ENCODE data around the gene ULK2. TPM values are rescaled to one million over a fixed set of nuclear protein-coding genes. Genes with fewer than 3 reads are reported as not detected.

The ULK2 gene
- total and polyA plus RNA-seq, 2 of the 13 experiments (the other 11 are each of a cell fraction or from before 2014, with no cell fraction given), result 0.01 TPM; not detected in 1

- TF ChIP-seq CTCF (CRISPR knock-in tag; IDR thresholded peaks at IDR 0.05), result 0 out of 2 replicates have a peak, but pooled peaks have one; percentile 13
- TF ChIP-seq ZNF280B (CRISPR knock-in tag; IDR thresholded peaks at IDR 0.05; ENCODE audit: borderline replicate concordance), result peak; percentile 35; the same call in 1 of the 2 replicates
These were observed 140.1 kb downstream of the ULK2 start (continued) for GRCh38 chr17:19727501-19728078.

- peaks cover 46% of the 10 kb centered on the region for H3K4me1 ChIP-seq (ENCODE audit: insufficient read depth, low read length)
- H3K4me3 ChIP-seq (replicated peaks in 1 of 3; ENCODE audit: insufficient read depth in 1 of 3, low read depth in 2 of 3, low read length in 3 of 3), result no peak overlapping the region
- intact Hi-C loops (cut with micrococcal nuclease; ENCODE audit: unreplicated experiment), result loop anchor here (10.0 kb wide), 1 partner anchor 82 kb away; the partner anchor contains the start of gene ALDH3A2
- no peak overlapping the region for H3K27ac ChIP-seq (ENCODE audit: extremely low read length, insufficient read depth, low read length)
- H2AFZ ChIP-seq (ENCODE audit: low read length), result no peak overlapping the region
- H4K20me1 ChIP-seq (ENCODE audit: insufficient read depth, low read length), result no peaks in the 10 kb centered on the region
- WGBS (ENCODE audit: low lambda C conversion rate), result 85% methylated on average over 7 of the region's 7 CpGs
- in situ Hi-C loops (cut with HindIII; ENCODE audit: extremely low pct_ligation_motif_present, low pct_unique_long_range_greater_than_20kb), result no loop called here
- DNase-seq (ENCODE audit: low spot score), result no peak
- ATAC-seq, result no peak
- CTCF ChIA-PET (ENCODE audit: low intra/inter-chr PET ratio, low total read pairs), result no interaction called here
- H3K79me2 ChIP-seq (ENCODE audit: insufficient read depth, low read length), result no peaks in the 10 kb centered on the region
- no TSS peak for BruUV-seq (replicated peaks)
- no peak for TF ChIP-seq ZNF512 (CRISPR knock-in tag; IDR thresholded peaks at IDR 0.05)
- no peak for TF ChIP-seq PAXIP1 (CRISPR knock-in tag; conservative IDR thresholded peaks at IDR 0.05)
- TF ChIP-seq SRF (IDR thresholded peaks at IDR 0.05; ENCODE audit: low read depth, low read length), result peak; percentile 39; the same call in 1 of the 2 replicates
- no peak for TF ChIP-seq FLYWCH1 (CRISPR knock-in tag; IDR thresholded peaks at IDR 0.05)
- peak; percentile 5 to 37; a peak in 1 of 4 replicates for TF ChIP-seq MAFK (conservative IDR thresholded peaks at IDR 0.05 in 1 of 2, IDR thresholded peaks at IDR 0.05 in 1 of 2; ENCODE audit: low read length in 2 of 2)
- TF ChIP-seq ATF7 (IDR thresholded peaks at IDR 0.05), result peak; percentile 66; the same call in 1 of the 2 replicates
- TF ChIP-seq ATF7 (CRISPR knock-in tag; IDR thresholded peaks at IDR 0.05), result no peak
- TF ChIP-seq FOXA1 (IDR thresholded peaks at IDR 0.05), result no peak
- TF ChIP-seq FOXA1 (CRISPR knock-in tag; IDR thresholded peaks at IDR 0.05), result 0 out of 2 replicates have a peak, but pooled peaks have one; percentile 40
- TF ChIP-seq GATAD1 (CRISPR knock-in tag; IDR thresholded peaks at IDR 0.05), result no peak
- peak; percentile 46; the same call in 1 of the 2 replicates for TF ChIP-seq MAFF (IDR thresholded peaks at IDR 0.05; ENCODE audit: low read depth, low read length)
- no peaks in the 10 kb centered on the region for H3K36me3 ChIP-seq (replicated peaks in 1 of 2; ENCODE audit: control insufficient read depth in 1 of 2, insufficient read depth in 2 of 2, low read length in 2 of 2)
- H3K9ac ChIP-seq (ENCODE audit: insufficient read depth, low read depth, low read length), result no peak overlapping the region
- H3K27me3 ChIP-seq (ENCODE audit: control insufficient read depth in 1 of 2, insufficient read depth in 2 of 2, low read length in 2 of 2), result no peaks in the 10 kb centered on the region
- FAIRE-seq, result no peak
- no peaks in the 10 kb centered on the region for H3K9me3 ChIP-seq (ENCODE audit: low read length)
- H3K4me2 ChIP-seq (ENCODE audit: low read depth, low read length), result no peak overlapping the region
- POLR2A ChIA-PET, result interaction anchor here (1.5 to 2.8 kb wide), 4 partner anchors 8 to 177 kb away, joined by 3 to 13 read pairs (median 8); partner anchors contain the start of gene ALDH3A2
These were observed 140.9 kb downstream of the ULK2 start for GRCh38 chr17:19726631-19727376.

All from HepG2 (cell line).